IMR-90 (cell line): ENCODE results near the gene XPR1. TPM values are rescaled to one million over a fixed set of nuclear protein-coding genes. Genes with fewer than 3 reads are reported as not detected.

Experiments
- ATAC-seq: fragments of 200-7000 bp; cut with Tn5 transposase; 2 replicates; pipeline ENCODE4 v1.9.1; 2020; ENCODE audit warnings: low read depth, mild to moderate bottlenecking, moderate library complexity
- BruUV-seq: library from RNA; stranded (reverse); fragments of 400-500 nt; replicated peaks from 2 replicates; lab custom pipeline; 2021; lab: Mats Ljungman, UMichigan
- CTCF ChIA-PET: fragments of 300-600 bp; formaldehyde crosslinking; extraction: SDS; loops from one replicate; lab custom pipeline; 2021; ENCODE audit warnings: antibody characterized with exemption; lab: Yijun Ruan, JAX
- POLR2A ChIA-PET: fragments of 300-600 bp; sonication (Branson Sonifier 250); formaldehyde crosslinking; loops from one replicate; lab custom pipeline; 2022; ENCODE audit warnings: antibody characterized with exemption; ENCODE audit not compliant: unreplicated experiment; lab: Charles Lee
- DNase-seq: peaks from one replicate; pipeline ENCODE4 v3.0.0; 2013
- H2AFZ ChIP-seq: replicated peaks from 2 replicates; pipeline ENCODE3; 2013; ENCODE audit warnings: low read length, mild to moderate bottlenecking; ENCODE audit not compliant: poor library complexity
- H2AK5ac ChIP-seq: 2 replicates; pipeline ENCODE4 v1.6.1; 2013; ENCODE audit warnings: low read depth, low read length, inconsistent platforms
- H2AK9ac ChIP-seq: replicated peaks from 2 replicates; pipeline ENCODE3; 2013; ENCODE audit warnings: mild to moderate bottlenecking, low read depth, low read length, moderate library complexity; ENCODE audit not compliant: poor library complexity
- H2BK120ac ChIP-seq: 2 replicates; pipeline ENCODE4 v1.6.1; 2013; ENCODE audit warnings: low read depth, low read length, inconsistent platforms
- H2BK15ac ChIP-seq: 3 replicates; pipeline ENCODE4 v1.6.1; 2013; ENCODE audit warnings: low read depth, low read length, inconsistent platforms
- H2BK20ac ChIP-seq: 2 replicates; pipeline ENCODE4 v1.6.1; 2013; ENCODE audit warnings: low read depth, mild to moderate bottlenecking, inconsistent platforms, low read length, moderate library complexity
- H2BK5ac ChIP-seq: 2 replicates; pipeline ENCODE4 v1.6.1; 2013; ENCODE audit warnings: mild to moderate bottlenecking, low read depth, low read length, inconsistent platforms; ENCODE audit not compliant: poor library complexity, severe bottlenecking
- H3K14ac ChIP-seq: replicated peaks from 2 replicates; pipeline ENCODE4 v1.6.1; 2013; ENCODE audit warnings: low read depth, low read length, inconsistent platforms
- H3K18ac ChIP-seq: 2 replicates; pipeline ENCODE4 v1.6.1; 2013; ENCODE audit warnings: low read depth, low read length, control low read depth
- H3K23ac ChIP-seq: 2 replicates; pipeline ENCODE4 v1.6.1; 2013; ENCODE audit warnings: low read depth, low read length, inconsistent platforms
- H3K27ac ChIP-seq: 2 replicates; pipeline ENCODE4 v1.5.1; 2013; ENCODE audit warnings: mild to moderate bottlenecking, control low read depth, low read length; ENCODE audit not compliant: insufficient read depth
- H3K27me3 ChIP-seq: 2 replicates; pipeline ENCODE4 v1.6.1; 2013; ENCODE audit warnings: low read length; ENCODE audit not compliant: control insufficient read depth, insufficient read depth
- H3K36me3 ChIP-seq: 2 replicates; pipeline ENCODE4 v1.6.1; 2013; ENCODE audit warnings: low read length, mixed read lengths; ENCODE audit not compliant: control insufficient read depth, insufficient read depth
- H3K4ac ChIP-seq: 2 replicates; pipeline ENCODE4 v1.6.1; 2013; ENCODE audit warnings: low read depth, low read length, inconsistent platforms
- H3K4me1 ChIP-seq: 2 replicates; pipeline ENCODE4 v1.6.1; 2013; ENCODE audit warnings: low read length, mixed read lengths; ENCODE audit not compliant: control insufficient read depth, insufficient read depth
- H3K4me2 ChIP-seq: 2 replicates; pipeline ENCODE4 v1.6.1; 2013; ENCODE audit warnings: low read depth, mild to moderate bottlenecking, control low read depth, low read length, moderate library complexity
- H3K4me3 ChIP-seq: 2 replicates; pipeline ENCODE4 v1.5.1; 2013; ENCODE audit warnings: low read depth, mild to moderate bottlenecking, control low read depth, low read length, moderate library complexity; ENCODE audit not compliant: insufficient read depth
- H3K56ac ChIP-seq: 2 replicates; pipeline ENCODE4 v1.6.1; 2013; ENCODE audit warnings: low read length, inconsistent platforms; ENCODE audit not compliant: insufficient read depth; ENCODE audit errors: extremely low read depth
- H3K79me1 ChIP-seq, 2 experiments: 2 replicates each; pipeline ENCODE4 v1.6.1; 2013; ENCODE audit warnings: low read length in 2 of 2, inconsistent platforms in 1 of 2, low read depth in 1 of 2
- H3K9ac ChIP-seq: 2 replicates; pipeline ENCODE4 v1.6.1; 2013; ENCODE audit warnings: low read depth, low read length, control low read depth
- H3K9me1 ChIP-seq: 2 replicates; pipeline ENCODE4 v1.6.1; 2013; ENCODE audit warnings: low read length, inconsistent platforms; ENCODE audit not compliant: insufficient read depth
- H3K9me3 ChIP-seq: 2 replicates; pipeline ENCODE4 v1.6.1; 2013; ENCODE audit warnings: low read length; ENCODE audit not compliant: control insufficient read depth, insufficient read depth
- H4K20me1 ChIP-seq: 2 replicates; pipeline ENCODE4 v1.6.1; 2013; ENCODE audit warnings: low read length, inconsistent platforms; ENCODE audit not compliant: insufficient read depth
- H4K5ac ChIP-seq: 2 replicates; pipeline ENCODE4 v1.6.1; 2013; ENCODE audit warnings: mild to moderate bottlenecking, low read depth, low read length, control low read depth
- H4K8ac ChIP-seq, 2 experiments: 2 replicates each; pipeline ENCODE4 v1.6.1; 2013; ENCODE audit warnings: low read depth in 2 of 2, low read length in 2 of 2, control low read depth in 1 of 2, inconsistent platforms in 1 of 2
- H4K91ac ChIP-seq: 2 replicates; pipeline ENCODE4 v1.6.1; 2013; ENCODE audit warnings: low read depth, low read length, inconsistent platforms; ENCODE audit not compliant: insufficient read depth
- MAZ ChIP-seq: IDR thresholded peaks from 2 replicates; pipeline ENCODE4 v1.6.1; 2012; ENCODE audit warnings: low read depth, mild to moderate bottlenecking, low read length, improper control_type of control experiment, moderate library complexity, borderline replicate concordance
- POLR2A ChIP-seq: IDR thresholded peaks from 2 replicates; pipeline ENCODE4 v1.6.1; 2012; ENCODE audit warnings: mild to moderate bottlenecking, low read depth, low read length
- WGBS, 2 experiments: methylation state at CpG; one replicate each; pipeline versions ENCODE4 v1.1.5 to v1.1.7; 2013; ENCODE audit warnings: missing lambda C conversion rate in 2 of 2; ENCODE audit not compliant: insufficient read length in 1 of 2; ENCODE audit errors: extremely low coverage in 2 of 2; 5-methylcytosine and 5-hydroxymethylcytosine counted together
- dilution Hi-C: fragments of 300-500 bp; cut with HindIII; formaldehyde crosslinking; loops from one replicate; pipeline ENCODE4 v1.14.3; 2018; ENCODE audit warnings: low sequenced_read_pairs; ENCODE audit not compliant: unreplicated experiment
- in situ Hi-C: fragments of 300-500 bp; cut with MboI; formaldehyde crosslinking; loops from 3 replicates; pipeline ENCODE4 v1.14.3; 2019; ENCODE audit warnings: low sequenced_read_pairs, inconsistent platforms, mixed read lengths
- intact Hi-C: fragments of 100-400 bp; cut with micrococcal nuclease; formaldehyde crosslinking; loops from 2 replicates; pipeline ENCODE4 v1.10.0; 2022
- polyA plus RNA-seq, 3 experiments: library from polyadenylated mRNA; depleted of rRNA; stranded (reverse); fragments of >200 nt; gene quantifications; 2 replicates each; pipeline ENCODE4 v1.2.3, GENCODE V29; 2012; ENCODE audit warnings: low replicate concordance in 1 of 3
- total RNA-seq: library from RNA; depleted of rRNA; stranded (reverse); fragments of >200 nt; gene quantifications from 2 replicates; pipeline ENCODE4 v1.2.3, GENCODE V29; 2012
- TF ChIP-seq, protein P1 (sequence below): fragments of 150-350 bp; IDR thresholded peaks from 2 replicates; pipeline ENCODE4 v1.6.1; 2016; ENCODE audit warnings: low read depth, mild to moderate bottlenecking, low read length, moderate library complexity, borderline replicate concordance

Gene XPR1
- total and polyA plus RNA-seq, 2 of the 4 experiments (the other 2 are of a cell fraction): 11.8 to 25.1 TPM

DNA sequence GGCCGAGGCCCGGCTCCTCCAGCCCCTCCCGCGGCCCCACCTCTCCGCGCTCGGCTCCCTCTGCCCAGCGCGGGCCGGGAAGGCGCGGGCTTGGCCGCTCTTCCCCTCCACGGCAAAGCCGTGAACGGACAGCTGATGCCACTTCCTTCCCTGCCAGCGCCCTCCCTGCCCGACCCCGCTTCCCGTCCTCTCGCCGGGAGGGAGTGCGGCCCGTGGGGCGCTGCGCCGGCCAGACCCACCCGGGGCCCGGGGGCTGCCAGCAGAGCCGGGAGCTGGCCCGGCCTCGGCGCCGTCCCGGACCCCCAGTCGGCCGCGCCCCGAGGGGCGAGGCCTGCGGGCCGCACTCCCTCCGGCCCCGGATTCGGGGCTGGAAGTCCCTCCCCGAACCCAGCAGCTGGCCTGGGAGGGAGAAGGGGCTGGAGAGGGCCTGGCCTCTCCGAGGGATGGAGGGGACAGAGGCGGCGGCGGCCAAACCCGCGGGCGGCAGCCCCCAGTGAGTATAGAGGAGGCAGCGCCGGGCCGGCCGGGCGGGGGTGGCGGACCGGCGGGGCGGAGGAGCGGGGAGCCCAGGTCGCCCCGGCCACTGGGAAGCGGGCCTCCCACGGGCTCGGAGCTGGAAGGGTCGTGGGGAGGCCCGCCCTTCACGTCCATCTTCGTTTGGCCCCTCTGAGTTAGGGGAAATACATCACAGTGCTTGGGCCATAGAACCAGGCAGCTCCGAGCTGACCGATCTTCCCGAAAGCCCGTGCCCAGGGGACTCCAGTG is 281.2 kb downstream of the XPR1 start, which contains the start of gene KIAA1614:
Gene KIAA1614 (plus strand): TSS at position 97 of the 765 bp plus-strand sequence. CDS start 347 bp downstream, at position 444.
- peak within 1 kb of the TSS; percentile 84 for H2BK5ac ChIP-seq
- no peaks in the 10 kb centered on the region for H3K9me3 ChIP-seq
- peak within 1 kb of the TSS; percentile 81 for H3K9ac ChIP-seq
- H3K14ac ChIP-seq: peak within 1 kb of the TSS; percentile 94
- H3K9me1 ChIP-seq: peaks cover 9% of the 10 kb centered on the region; the same call in 1 of the 2 replicates
- peak within 1 kb of the TSS; percentile 90 for H3K4ac ChIP-seq
- peaks cover 3 to 31% of the 10 kb centered on the region in 2 experiments; a peak in 3 of 4 replicates for H3K79me1 ChIP-seq
- in situ Hi-C loops (no loop called here), intact Hi-C loops (loop anchor here (2.0 kb wide), 1 partner anchor 108 kb away; no protein-coding TSS in a partner anchor), dilution Hi-C loops (no loop called here)
- H3K36me3 ChIP-seq: peaks cover 15% of the 10 kb centered on the region; the same call in 1 of the 2 replicates
- TF ChIP-seq, protein P1, sequence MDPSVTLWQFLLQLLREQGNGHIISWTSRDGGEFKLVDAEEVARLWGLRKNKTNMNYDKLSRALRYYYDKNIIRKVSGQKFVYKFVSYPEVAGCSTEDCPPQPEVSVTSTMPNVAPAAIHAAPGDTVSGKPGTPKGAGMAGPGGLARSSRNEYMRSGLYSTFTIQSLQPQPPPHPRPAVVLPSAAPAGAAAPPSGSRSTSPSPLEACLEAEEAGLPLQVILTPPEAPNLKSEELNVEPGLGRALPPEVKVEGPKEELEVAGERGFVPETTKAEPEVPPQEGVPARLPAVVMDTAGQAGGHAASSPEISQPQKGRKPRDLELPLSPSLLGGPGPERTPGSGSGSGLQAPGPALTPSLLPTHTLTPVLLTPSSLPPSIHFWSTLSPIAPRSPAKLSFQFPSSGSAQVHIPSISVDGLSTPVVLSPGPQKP: no peak
- 0 out of 2 replicates have a peak, but pooled peaks have one; percentile 16 for TF ChIP-seq MAZ
- peak; percentile 36; the same call in 1 of the 2 replicates for TF ChIP-seq POLR2A
- H3K4me2 ChIP-seq: peak within 1 kb of the TSS; percentile 92
- POLR2A ChIA-PET: interaction anchor here (0.6 kb wide), 1 partner anchor 103 kb away, joined by 12 read pairs; no protein-coding TSS in a partner anchor
- H4K8ac ChIP-seq: peak within 1 kb of the TSS; percentile 85 to 91
- no peaks in the 10 kb centered on the region for H3K27me3 ChIP-seq
- peak within 1 kb of the TSS; percentile 50 for H3K56ac ChIP-seq
- H2AFZ ChIP-seq: peak within 1 kb of the TSS; percentile 93
- peaks cover 5% of the 10 kb centered on the region for H3K4me1 ChIP-seq
- BruUV-seq: no TSS peak
- CTCF ChIA-PET: interaction anchor here (0.6 to 1.6 kb wide), 4 partner anchors 8 to 380 kb away, joined by 3 to 5 read pairs (median 4); no protein-coding TSS in a partner anchor
- peak within 1 kb of the TSS; percentile 60; the same call in 1 of the 3 replicates for H2BK15ac ChIP-seq
- DNase-seq (peak; percentile 39), ATAC-seq (peak; percentile 80)
- WGBS, 2 experiments: 0% methylated on average over 15 of the region's 76 CpGs; no CpG with 5 or more reads in 1 of the 2 experiments
- no peaks in the 10 kb centered on the region for H4K20me1 ChIP-seq
- peak within 1 kb of the TSS; percentile 60 for H3K4me3 ChIP-seq
- peak within 1 kb of the TSS; percentile 64 for H2BK120ac ChIP-seq
- H2AK9ac ChIP-seq: peak within 1 kb of the TSS; percentile 91
- peak within 1 kb of the TSS; percentile 83; the same call in 1 of the 2 replicates for H2AK5ac ChIP-seq
- H2BK20ac ChIP-seq: peak within 1 kb of the TSS; percentile 54; the same call in 1 of the 2 replicates
- peak within 1 kb of the TSS; percentile 55 for H3K18ac ChIP-seq
- H4K91ac ChIP-seq: peak within 1 kb of the TSS; percentile 82
- H3K27ac ChIP-seq: peak within 1 kb of the TSS; percentile 94
- peak within 1 kb of the TSS; percentile 91 for H4K5ac ChIP-seq
- peak within 1 kb of the TSS; percentile 98 for H3K23ac ChIP-seq
